Measurements from ENCODE around the gene ANKRD6. TPM values are rescaled to one million over a fixed set of nuclear protein-coding genes. Genes with fewer than 3 reads are reported as not detected.

The ANKRD6 gene
- total RNA-seq, 1 donor from 2014 or later, result 20.7 TPM

- H3K4me1 Mint-ChIP-seq, result no peaks in the 10 kb centered on the region
- no peak overlapping the region for H3K4me3 Mint-ChIP-seq
- no peak for TF ChIP-seq CTCF (conservative IDR thresholded peaks at IDR 0.05)
- peaks cover 7% of the 10 kb centered on the region for H3K36me3 Mint-ChIP-seq (ENCODE audit: low read depth)
- DNase-seq (ENCODE audit: low read depth, low spot score), result no peak
- no peaks in the 10 kb centered on the region for H3K9me3 Mint-ChIP-seq
- H3K27ac Mint-ChIP-seq (ENCODE audit: unreplicated experiment), result no peak overlapping the region
- no peaks in the 10 kb centered on the region for H3K27me3 Mint-ChIP-seq (ENCODE audit: low read depth)
Measured at GRCh38 chr6:89669002-89669401, 236.1 kb downstream of the ANKRD6 start.

DNA sequence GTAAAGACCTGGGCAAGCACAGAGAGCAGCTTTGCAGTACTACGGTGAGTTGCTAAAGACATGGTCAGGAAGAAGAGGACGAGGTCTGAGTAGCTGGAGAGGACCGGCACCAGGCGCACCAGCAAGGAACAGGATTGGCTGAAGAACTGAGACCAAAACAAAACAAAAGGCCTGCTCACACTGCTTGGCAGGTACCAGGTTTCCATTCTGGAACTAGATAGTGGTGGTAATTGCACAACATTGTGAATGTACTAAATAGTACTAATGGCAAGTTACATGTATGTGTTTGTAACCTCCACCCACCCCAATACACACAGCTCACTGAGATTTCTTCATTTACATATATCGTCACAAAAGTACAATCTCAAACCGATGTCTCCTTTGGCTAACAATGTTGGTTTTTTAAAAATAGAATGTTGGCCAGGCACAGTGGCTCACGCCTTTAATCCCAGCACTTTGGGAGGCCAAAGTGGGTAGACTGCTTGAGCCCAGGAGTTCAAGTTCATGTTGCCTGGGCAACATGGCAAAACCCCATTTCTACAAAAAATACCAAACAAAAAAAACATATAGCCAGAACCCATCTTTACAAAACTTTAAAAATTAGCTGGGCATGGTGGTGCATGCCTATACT lies 238.1 kb downstream of the ANKRD6 start:
- Mint-ChIP-seq H3K27me3 (ENCODE audit: low read depth) (no peaks in the 10 kb centered on the region), H3K36me3 (ENCODE audit: low read depth) (peaks cover 13% of the 10 kb centered on the region), H3K4me3 (no peak overlapping the region), H3K4me1 (no peaks in the 10 kb centered on the region), H3K9me3 (no peaks in the 10 kb centered on the region), H3K27ac (ENCODE audit: unreplicated experiment) (no peak overlapping the region)
- DNase-seq (ENCODE audit: low read depth, low spot score), result no peak
- TF ChIP-seq CTCF (conservative IDR thresholded peaks at IDR 0.05), result no peak

DNA sequence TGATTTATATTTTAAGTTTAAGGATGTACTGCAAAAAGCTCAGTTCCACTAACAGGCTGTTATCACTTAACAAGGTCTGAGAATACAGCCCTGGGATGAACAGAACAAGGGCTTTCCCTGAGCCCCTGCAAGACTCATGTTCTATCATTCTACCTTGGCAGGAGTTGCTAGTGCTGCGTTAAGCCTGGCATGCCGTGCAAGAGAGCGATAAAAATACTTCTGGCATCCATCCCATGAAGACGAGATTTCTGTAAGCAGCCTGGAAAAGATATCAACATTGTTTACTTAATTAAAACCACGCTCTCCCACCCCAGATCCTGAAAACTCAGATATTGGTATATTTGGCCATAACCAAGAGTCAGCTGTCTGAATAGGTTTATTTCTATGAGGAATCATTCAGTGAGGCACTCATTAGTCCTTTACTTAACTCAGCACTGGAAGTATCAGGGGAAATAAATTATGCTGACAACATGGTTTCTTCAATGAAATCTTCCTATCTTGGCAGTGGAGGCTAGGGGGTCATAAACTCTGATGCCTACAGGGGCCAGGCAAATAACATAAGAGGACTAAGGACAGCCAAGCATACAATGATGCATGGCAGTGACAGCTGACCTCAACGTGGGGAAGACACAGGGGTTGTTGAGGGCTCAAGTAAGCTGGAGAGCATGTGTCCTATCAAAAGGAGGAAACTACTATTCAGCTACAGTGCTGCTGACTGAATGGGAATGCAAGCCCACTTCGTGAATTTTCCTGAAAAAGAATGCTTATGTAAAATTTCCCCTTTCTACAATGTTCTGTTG lies 243.2 kb downstream of the ANKRD6 start:
- Mint-ChIP-seq H3K9me3 (no peaks in the 10 kb centered on the region), H3K27ac (ENCODE audit: unreplicated experiment) (no peak overlapping the region), H3K36me3 (ENCODE audit: low read depth) (peaks cover 19% of the 10 kb centered on the region), H3K27me3 (ENCODE audit: low read depth) (no peaks in the 10 kb centered on the region), H3K4me3 (no peak overlapping the region), H3K4me1 (no peaks in the 10 kb centered on the region)
- no peak for DNase-seq (ENCODE audit: low read depth, low spot score)
- no peak for TF ChIP-seq CTCF (conservative IDR thresholded peaks at IDR 0.05)

GRCh38 chr6:89678531-89678930 lies 245.6 kb downstream of the ANKRD6 start:
- DNase-seq (ENCODE audit: low read depth, low spot score), result no peak
- TF ChIP-seq CTCF (conservative IDR thresholded peaks at IDR 0.05), result no peak
- no peaks in the 10 kb centered on the region for H3K4me1 Mint-ChIP-seq
- H3K9me3 Mint-ChIP-seq, result no peaks in the 10 kb centered on the region
- peaks cover 17% of the 10 kb centered on the region for H3K36me3 Mint-ChIP-seq (ENCODE audit: low read depth)
- no peak overlapping the region for H3K4me3 Mint-ChIP-seq
- no peaks in the 10 kb centered on the region for H3K27me3 Mint-ChIP-seq (ENCODE audit: low read depth)
- H3K27ac Mint-ChIP-seq (ENCODE audit: unreplicated experiment), result no peak overlapping the region

GRCh38 chr6:89679215-89680120 lies 246.5 kb downstream of the ANKRD6 start:
- no peak for DNase-seq (ENCODE audit: low read depth, low spot score)
- Mint-ChIP-seq H3K27ac (ENCODE audit: unreplicated experiment) (peak overlapping the region; percentile 57), H3K9me3 (no peaks in the 10 kb centered on the region), H3K4me1 (no peaks in the 10 kb centered on the region), H3K36me3 (ENCODE audit: low read depth) (peaks cover 19% of the 10 kb centered on the region), H3K27me3 (ENCODE audit: low read depth) (no peaks in the 10 kb centered on the region), H3K4me3 (no peak overlapping the region)
- TF ChIP-seq CTCF (conservative IDR thresholded peaks at IDR 0.05), result no peak
